Stimulated activated CD4-positive, alpha-beta T cell treated with anti-CD3 and anti-CD28 coated beads, Interleukin-2, amount 100 ng/mL, for 4 hours (primary cell): Measurements from ENCODE around the gene MRGPRF.

Experiments used
- DNase-seq: peaks from one replicate; pipeline ENCODE4 v3.0.0-alpha.2; 2020; ENCODE audit warnings: low read depth

The MRGPRF gene, protein sequence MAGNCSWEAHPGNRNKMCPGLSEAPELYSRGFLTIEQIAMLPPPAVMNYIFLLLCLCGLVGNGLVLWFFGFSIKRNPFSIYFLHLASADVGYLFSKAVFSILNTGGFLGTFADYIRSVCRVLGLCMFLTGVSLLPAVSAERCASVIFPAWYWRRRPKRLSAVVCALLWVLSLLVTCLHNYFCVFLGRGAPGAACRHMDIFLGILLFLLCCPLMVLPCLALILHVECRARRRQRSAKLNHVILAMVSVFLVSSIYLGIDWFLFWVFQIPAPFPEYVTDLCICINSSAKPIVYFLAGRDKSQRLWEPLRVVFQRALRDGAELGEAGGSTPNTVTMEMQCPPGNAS

DNA sequence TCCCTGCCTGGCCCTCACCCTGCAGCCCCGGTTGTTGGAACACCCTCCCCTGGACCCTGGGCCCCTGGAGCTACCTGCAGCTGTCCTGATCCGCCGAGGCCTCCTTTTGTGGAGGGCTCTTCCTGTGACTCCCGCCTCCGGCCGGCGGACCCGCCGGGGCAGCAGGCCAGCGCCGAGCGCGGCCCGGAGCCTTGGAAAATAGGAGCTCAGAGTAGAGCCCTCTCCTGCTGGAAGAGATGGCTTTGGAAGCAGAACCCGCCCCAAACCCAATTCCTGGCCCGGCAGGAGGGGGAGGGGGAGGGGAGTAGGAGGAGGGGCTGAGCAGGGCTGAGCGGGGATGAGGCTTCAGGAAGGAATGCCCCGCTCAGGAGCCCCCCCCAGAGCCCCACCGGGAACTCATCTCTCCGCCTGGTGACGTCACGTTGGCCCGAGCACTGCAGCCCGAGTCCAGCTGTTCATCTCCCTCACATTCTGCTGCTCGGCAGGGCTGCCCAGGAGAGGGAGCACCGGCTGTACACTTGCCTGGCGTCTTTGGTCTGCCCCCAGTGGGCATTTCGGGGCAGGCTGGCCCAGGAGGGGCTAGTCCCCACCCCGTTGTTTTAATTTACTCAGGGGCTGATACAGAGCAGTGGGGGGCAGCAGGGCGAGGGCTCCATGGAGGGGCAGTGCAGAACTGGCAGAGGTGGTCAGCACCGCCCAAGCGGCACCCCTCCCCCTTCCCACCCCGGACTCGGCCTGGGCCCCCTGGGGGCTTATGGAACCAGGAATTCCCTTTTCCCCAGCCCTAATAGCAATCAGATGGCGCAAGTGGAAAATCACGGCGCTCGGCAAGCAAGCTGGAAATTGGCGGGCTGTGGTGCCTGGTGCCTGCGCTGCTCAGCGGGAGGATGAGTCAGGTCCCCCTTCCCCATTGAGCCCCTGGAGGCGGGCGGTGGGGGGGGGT, at the start of gene MRGPRF:
Gene MRGPRF, minus strand, starts transcription at position 238 of the 943 bp plus-strand sequence. CDS start 3,345 bp downstream, outside the sequence.
- no peak for DNase-seq

DNA sequence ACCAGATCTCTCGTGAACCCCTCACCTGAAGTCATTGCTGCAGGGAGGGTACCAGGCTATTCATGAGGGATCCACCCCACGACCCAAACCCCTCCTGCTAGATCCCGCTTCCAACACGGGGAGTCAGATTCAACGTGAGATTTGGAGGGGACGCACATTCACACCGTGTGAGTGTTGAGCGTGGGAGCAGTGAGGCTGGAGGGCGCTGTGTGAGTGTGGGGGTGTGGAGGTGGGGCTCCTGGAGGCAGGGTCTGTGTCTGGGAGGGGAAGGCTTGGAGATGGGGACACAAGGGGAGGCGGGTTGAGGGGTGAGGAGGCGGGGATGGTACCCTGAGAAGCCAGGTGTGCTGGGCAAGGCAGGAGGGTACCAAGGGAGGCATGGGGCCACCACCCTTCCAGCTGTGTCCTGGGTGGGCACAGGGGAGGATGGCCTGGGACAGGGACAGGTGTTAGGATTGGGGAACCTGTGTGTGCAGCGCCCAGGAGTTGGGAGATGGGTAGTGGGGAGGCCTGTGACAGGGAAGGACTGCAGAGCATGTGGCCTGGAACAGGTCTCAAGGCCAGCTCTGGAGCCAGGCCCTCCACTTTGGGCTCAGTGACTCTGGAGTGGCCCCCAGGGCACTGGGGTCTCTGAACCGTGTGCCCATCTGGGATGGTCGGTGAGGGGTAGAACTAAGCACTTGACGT, 49.3 kb upstream of the MRGPRF start:
- no peak for DNase-seq

- no peak for DNase-seq
Observed at GRCh38 chr11:69061713-69062053, 48.6 kb upstream of the MRGPRF start.

- DNase-seq = no peak
Observed at GRCh38 chr11:69060806-69061712, 48.0 kb upstream of the MRGPRF start.

DNA sequence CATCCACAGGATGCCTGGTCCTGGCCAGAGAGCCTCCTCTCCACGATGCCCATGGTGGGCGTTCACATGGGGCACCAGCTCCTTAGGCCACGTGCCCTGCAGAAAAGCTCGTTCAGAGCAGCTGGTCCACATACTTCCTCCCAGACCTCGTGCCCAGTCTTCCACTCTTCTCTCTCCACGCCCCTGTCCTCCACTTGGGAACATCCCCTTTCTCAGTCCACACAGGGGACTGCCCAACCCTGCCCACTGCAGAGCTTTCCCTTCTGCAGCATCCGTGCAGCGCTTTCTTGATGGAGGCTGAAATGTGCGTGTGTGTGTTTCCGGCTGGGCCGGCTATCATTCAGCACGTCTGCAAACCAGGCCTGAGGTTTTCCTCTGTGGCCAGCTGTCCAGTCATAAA, 46.9 kb upstream of the MRGPRF start:
- no peak for DNase-seq

DNA sequence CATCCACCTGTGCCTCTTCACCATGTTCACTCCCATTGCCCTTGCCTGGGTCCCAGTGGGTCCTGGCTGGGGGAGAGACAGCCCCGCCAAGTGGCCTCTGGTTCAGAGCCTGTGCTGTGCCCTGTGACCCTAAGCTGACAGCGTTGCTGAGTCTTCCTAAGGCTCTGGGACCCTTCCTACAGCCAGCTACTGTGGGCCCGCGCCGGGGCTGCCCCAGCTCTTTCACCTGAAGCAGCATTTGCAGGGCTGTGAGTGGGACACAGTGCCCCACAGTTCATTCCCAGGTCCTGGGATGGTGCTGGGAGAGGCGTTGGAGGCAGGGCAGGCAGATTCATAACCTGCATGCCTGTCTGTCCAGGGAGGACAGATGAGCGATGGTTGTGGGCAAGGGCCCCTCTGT, 46.4 kb upstream of the MRGPRF start:
- no peak for DNase-seq

DNA sequence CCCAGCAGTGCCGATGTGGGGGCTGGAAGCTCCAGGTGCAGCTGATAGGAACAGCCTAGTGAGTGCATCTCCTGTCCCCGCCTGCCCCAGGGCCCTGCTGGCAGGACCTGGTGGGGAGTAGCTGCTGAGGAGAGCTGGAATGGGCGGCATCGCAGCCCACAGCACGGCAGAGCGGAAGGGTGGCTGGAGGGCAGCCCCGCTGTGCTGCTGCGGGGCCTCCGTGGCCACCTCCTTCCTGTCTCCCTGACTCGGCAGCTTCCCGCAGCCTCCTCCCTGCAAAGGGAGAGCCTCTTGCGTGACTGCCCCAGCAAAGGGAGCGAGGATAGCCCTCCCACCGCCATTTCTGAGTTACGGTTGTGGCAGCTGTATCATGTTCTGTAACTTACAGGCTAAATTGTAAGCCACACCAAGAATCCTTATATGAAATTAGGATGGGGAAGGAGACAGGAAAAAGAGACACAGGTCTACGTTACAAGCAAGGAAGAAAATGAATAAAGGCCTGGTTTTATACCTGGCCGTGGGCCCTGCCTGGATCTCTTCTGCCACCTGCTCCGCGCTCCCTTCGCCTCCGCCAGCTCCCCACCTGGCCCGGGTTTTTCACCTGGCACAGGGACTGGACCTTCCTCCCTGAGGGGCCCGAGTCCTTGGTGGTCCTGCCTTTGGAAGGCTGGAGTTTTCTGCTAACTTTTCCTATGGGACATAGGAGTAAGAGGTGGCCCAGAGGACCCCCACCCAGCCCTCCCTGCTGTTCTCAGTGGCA, 45.6 kb upstream of the MRGPRF start:
- no peak for DNase-seq

GRCh38 chr11:69057801-69058200, 44.8 kb upstream of the MRGPRF start:
- DNase-seq = no peak

- no peak for DNase-seq
Observed at GRCh38 chr11:69057236-69057635, 44.2 kb upstream of the MRGPRF start.

DNA sequence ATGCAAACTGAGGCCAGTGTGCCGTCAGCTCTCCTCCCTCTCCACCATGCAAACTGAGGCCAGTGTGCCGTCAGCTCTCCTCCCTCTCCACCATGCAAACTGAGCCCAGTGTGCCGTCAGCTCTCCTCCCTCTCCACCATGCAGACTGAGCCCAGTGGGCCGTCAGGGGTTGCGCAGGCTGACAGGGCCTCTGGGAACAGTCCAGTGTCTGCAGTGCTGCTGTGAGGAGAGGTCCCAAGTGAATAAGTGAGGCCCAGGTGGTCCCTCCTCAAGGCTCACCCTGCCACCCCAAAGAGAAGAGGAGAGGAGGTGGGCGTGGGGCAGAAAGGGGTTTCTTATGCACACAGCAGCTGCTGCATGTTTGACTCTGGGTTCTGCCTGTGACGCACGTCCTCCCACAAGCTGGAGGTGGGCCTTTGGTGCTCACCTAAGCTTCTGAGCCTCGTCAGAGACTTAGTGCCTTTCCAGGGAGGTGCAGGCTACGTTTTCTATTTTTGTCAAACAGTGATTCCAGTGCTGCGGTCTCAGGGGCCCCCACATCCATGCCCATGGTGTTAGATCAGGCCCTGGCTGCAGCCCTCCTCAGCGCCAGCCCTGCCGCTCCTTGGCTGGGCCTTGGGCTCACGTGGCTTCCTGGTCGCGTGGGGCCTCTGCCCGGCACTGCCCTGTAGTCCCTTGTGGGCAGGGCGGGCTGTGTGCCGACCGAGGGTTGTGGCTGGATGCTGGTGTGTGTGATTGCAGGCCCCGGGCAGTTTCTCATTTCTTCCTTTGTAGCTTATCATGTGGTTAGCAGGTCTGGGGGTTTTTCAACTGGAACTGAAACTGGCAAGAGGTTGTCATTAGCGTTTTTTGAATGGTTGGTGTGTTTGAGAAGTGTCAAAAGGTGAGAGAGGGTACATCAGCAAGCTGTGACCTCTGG, 42.8 kb upstream of the MRGPRF start:
- no peak for DNase-seq

DNA sequence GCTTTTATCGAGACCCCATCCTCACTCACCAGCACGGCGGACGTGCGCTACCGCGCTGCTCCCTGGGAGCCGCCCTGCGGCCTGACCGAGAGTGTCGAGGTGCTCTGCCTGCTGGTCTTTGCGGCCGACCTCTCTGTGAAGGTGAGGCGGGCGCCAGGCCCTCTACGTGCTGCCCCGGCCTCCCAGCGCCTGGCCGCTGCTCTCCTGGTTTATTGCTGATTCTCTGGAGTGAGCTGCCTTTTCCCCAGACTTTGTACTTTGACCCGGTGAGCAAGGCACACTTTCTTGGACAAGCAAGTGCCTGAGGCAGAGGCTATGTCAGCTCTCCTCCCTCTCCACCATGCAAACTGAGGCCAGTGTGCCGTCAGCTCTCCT, 42.2 kb upstream of the MRGPRF start:
- DNase-seq = no peak

DNA sequence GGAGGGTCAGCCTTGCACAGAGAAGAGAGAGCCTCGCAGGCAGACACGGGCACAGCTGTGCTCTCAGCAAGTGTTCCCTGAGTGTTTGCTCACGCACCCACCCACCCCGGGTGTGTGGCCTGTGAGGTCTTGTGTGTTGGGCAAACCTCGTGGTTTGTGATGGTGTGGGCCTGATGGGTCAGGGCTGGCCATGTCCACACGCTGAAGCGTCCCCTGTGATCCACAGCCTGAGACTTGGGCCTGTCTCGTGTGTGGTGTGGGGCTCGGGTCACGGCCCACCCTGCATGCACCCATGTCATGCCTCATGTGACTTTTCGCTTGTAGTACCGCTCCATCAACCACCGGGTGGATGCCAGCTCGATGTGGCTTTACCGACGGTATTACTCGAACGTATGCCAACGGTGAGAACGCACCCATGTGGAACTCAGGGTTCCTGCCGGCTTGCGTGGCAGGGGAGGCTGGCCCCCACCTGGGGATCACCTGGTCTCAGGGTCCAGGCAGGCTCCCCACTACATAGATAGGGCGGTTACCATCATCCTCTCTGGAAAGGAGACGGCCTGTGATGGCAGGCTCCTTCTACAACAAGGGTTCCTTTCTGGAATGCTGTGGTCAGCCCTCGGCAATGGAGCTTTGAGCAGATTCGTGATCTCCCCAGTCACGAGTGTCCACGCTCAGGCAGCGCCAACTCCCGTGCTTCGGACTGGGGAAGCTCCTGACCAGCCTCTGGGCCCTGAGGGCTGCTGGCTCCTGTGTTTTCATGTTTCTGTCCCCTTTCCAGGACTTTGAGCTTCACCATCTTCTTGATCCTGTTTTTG, 41.6 kb upstream of the MRGPRF start:
- DNase-seq = no peak

DNA sequence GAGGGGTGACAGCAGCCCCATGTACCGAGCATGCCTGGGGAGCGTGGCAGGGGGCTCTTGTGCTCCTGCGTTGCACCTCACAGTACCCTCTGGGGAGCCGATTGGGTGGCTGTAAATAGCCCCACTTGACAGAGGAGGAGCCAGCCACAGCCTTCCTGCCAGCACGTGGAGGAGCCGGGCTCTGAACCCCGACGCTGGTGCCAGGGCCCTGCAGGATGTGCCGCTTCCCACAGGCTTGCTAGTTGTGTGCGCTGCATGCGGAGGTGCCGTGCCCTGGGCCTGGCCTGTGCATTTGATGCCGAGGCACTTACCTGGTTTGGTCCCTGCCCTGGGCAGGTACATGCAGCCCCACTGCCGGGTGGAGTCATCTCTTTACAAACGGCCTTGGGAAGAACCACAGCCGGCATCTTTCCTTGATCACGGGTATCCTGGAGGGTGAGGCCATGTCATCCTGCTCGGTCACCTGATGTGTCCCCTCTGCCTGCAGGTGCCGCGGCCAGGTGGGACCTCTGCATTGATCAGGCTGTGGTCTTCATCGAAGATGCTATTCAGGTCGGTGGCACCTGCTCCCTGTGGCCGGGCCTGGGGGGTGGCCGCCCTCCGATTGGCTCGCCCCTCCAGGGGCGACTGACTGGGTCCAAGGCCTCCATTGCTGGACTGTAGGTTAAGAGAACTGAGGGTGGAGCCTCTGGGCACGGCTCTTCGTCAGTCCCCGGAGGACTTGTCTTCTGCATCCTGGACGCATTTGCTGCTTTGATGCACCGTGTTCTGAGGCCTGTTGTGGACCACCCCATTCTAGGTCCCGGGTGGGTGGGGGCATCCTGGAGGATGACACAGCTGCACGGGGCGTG, 40.7 kb upstream of the MRGPRF start:
- no peak for DNase-seq

DNA sequence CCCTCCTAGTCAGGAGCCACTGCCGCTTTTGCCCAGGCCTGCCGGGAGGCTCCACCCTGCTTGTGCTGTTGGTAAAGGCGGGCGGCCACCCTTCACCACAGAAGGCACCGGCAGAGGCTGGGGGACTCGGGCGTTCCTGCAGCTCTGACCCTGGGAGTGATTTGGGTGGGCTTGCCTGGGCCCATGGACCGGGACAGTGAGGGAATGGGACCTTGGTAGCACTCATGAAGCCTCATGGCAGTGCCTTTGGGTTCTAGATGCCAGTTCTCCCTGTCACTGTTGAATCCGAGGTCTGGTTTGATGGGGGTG, 40.1 kb upstream of the MRGPRF start:
- no peak for DNase-seq

- no peak for DNase-seq
Observed at GRCh38 chr11:69052343-69053168, 39.5 kb upstream of the MRGPRF start.

- DNase-seq = no peak
Observed at GRCh38 chr11:69051381-69052342, 38.6 kb upstream of the MRGPRF start.
